PC-3 (cell line): ENCODE data around the gene LPXN. TPM values are rescaled to one million over a fixed set of nuclear protein-coding genes. Genes with fewer than 3 reads are reported as not detected.

Source experiments
- ATAC-seq: fragments of 200-7000 bp; cut with Tn5 transposase; 2 replicates; pipeline ENCODE4 v1.9.1; 2020; ENCODE audit warnings: mild to moderate bottlenecking, moderate library complexity
- BruUV-seq: library from RNA; stranded (reverse); fragments of 400-500 nt; replicated peaks from 2 replicates; lab custom pipeline; 2021; lab: Mats Ljungman, UMichigan
- CTCF ChIA-PET: fragments of 300-600 bp; sonication (Branson Sonifier 250); formaldehyde crosslinking; loops from one replicate; lab custom pipeline; 2022; ENCODE audit warnings: antibody characterized with exemption; lab: Charles Lee
- POLR2A ChIA-PET: fragments of 300-600 bp; sonication (Branson Sonifier 250); formaldehyde crosslinking; loops from one replicate; lab custom pipeline; 2022; ENCODE audit warnings: antibody characterized with exemption; ENCODE audit not compliant: unreplicated experiment; lab: Charles Lee
- DNase-seq: peaks from one replicate; pipeline ENCODE4 v3.0.0-alpha.2; 2015
- H2AFZ ChIP-seq: fragments of 300-600 bp; sonication (generic); 2 replicates; pipeline ENCODE4 v1.6.0; 2016; ENCODE audit warnings: antibody characterized with exemption, low read length
- H3F3A ChIP-seq: fragments of 300-600 bp; sonication (generic); one replicate; pipeline ENCODE4 v1.6.0; 2017; ENCODE audit warnings: antibody characterized with exemption, low read length, control low read depth, mild to moderate bottlenecking; ENCODE audit not compliant: unreplicated experiment
- H3K27ac ChIP-seq: fragments of 300-600 bp; sonication (generic); 2 replicates; pipeline ENCODE4 v1.5.1; 2016; ENCODE audit warnings: mild to moderate bottlenecking, low read length
- H3K27me3 ChIP-seq: fragments of 300-600 bp; sonication (generic); 2 replicates; pipeline ENCODE4 v1.6.1; 2016; ENCODE audit warnings: low read length, mixed read lengths
- H3K36me3 ChIP-seq: fragments of 300-600 bp; sonication (generic); 2 replicates; pipeline ENCODE4 v1.6.1; 2016; ENCODE audit warnings: low read depth, mixed run types, low read length, mixed read lengths
- H3K4me1 ChIP-seq: fragments of 300-600 bp; sonication (generic); 2 replicates; pipeline ENCODE4 v1.5.1; 2016; ENCODE audit warnings: low read length; ENCODE audit not compliant: insufficient read depth
- H3K4me2 ChIP-seq: fragments of 300-600 bp; sonication (generic); 2 replicates; pipeline ENCODE4 v1.6.0; 2016; ENCODE audit warnings: low read length
- H3K4me3 ChIP-seq: fragments of 300-600 bp; sonication (generic); 2 replicates; pipeline ENCODE4 v1.5.1; 2016; ENCODE audit warnings: mild to moderate bottlenecking, low read length, mixed read lengths
- H3K79me2 ChIP-seq: fragments of 300-600 bp; sonication (generic); 2 replicates; pipeline ENCODE4 v1.6.1; 2017; ENCODE audit warnings: low read length, mixed read lengths
- H3K9ac ChIP-seq: fragments of 300-600 bp; sonication (generic); 2 replicates; pipeline ENCODE4 v1.6.0; 2016; ENCODE audit warnings: mild to moderate bottlenecking, low read length
- H3K9me2 ChIP-seq: fragments of 300-600 bp; sonication (generic); replicated peaks from 2 replicates; pipeline ENCODE4 v1.6.1; 2016; ENCODE audit warnings: mixed run types, low read length, mixed read lengths
- H3K9me3 ChIP-seq: fragments of 300-600 bp; sonication (generic); 2 replicates; pipeline ENCODE4 v1.6.1; 2016; ENCODE audit warnings: low read length, mixed read lengths
- H4K20me1 ChIP-seq: fragments of 300-600 bp; sonication (generic); 2 replicates; pipeline ENCODE4 v1.6.1; 2016; ENCODE audit warnings: low read length, mixed read lengths
- CTCF ChIP-seq: fragments of 300-600 bp; sonication (generic); conservative IDR thresholded peaks from 2 replicates; pipeline ENCODE4 v1.5.1; 2017; ENCODE audit warnings: antibody characterized with exemption, low read depth, mild to moderate bottlenecking, low read length
- EZH2 ChIP-seq: fragments of 300-600 bp; sonication (generic); IDR thresholded peaks from one replicate; pipeline ENCODE4 v1.6.1; 2017; ENCODE audit warnings: antibody characterized with exemption, mild to moderate bottlenecking, low read length; ENCODE audit not compliant: unreplicated experiment
- EZH2phosphoT487 ChIP-seq: fragments of 300-600 bp; sonication (generic); IDR thresholded peaks from 2 replicates; pipeline ENCODE4 v1.6.1; 2018; ENCODE audit warnings: mild to moderate bottlenecking, antibody characterized with exemption, low read length, borderline replicate concordance
- intact Hi-C: fragments of 100-400 bp; cut with micrococcal nuclease; formaldehyde crosslinking; loops from 2 replicates; pipeline ENCODE4 v1.9.0; 2023
- total RNA-seq: library from RNA; depleted of rRNA; stranded (reverse); fragments of >200 nt; gene quantifications from 2 replicates; pipeline ENCODE4 v1.2.3, GENCODE V29; 2014; rRNA removed

Gene LPXN
- total RNA-seq, 1 experiment from 2014 or later = 12.1 TPM

GRCh38 chr11:58490827-58491226 lies 84.8 kb downstream of the LPXN start:
- DNase-seq (no peak), ATAC-seq (no peak)
- Histone ChIP-seq H3K9me2 (no peaks in the 10 kb centered on the region), H3K4me3 (no peak overlapping the region), H3F3A (no peaks in the 10 kb centered on the region), H3K9me3 (no peaks in the 10 kb centered on the region), H3K79me2 (no peaks in the 10 kb centered on the region), H2AFZ (no peak overlapping the region), H3K4me2 (no peak overlapping the region), H3K27me3 (no peaks in the 10 kb centered on the region), H3K27ac (no peak overlapping the region), H3K9ac (no peak overlapping the region), H3K36me3 (no peaks in the 10 kb centered on the region), H3K4me1 (peaks cover 19% of the 10 kb centered on the region), H4K20me1 (no peaks in the 10 kb centered on the region)
- TF ChIP-seq CTCF (no peak), EZH2phosphoT487 (no peak), EZH2 (no peak)
- intact Hi-C loops = no loop called here
- CTCF ChIA-PET = no interaction called here
- BruUV-seq = no TSS peak
- POLR2A ChIA-PET = no interaction called here

GRCh38 chr11:58487170-58487569 lies 88.5 kb downstream of the LPXN start:
- Histone ChIP-seq H3F3A (no peaks in the 10 kb centered on the region), H3K4me3 (no peak overlapping the region), H3K27ac (no peak overlapping the region), H3K36me3 (no peaks in the 10 kb centered on the region), H3K4me1 (no peaks in the 10 kb centered on the region), H3K79me2 (no peaks in the 10 kb centered on the region), H2AFZ (no peak overlapping the region), H3K27me3 (no peaks in the 10 kb centered on the region), H4K20me1 (no peaks in the 10 kb centered on the region), H3K9ac (no peak overlapping the region), H3K4me2 (no peak overlapping the region), H3K9me2 (no peaks in the 10 kb centered on the region), H3K9me3 (no peaks in the 10 kb centered on the region)
- intact Hi-C loops = no loop called here
- DNase-seq (no peak), ATAC-seq (no peak)
- BruUV-seq = no TSS peak
- TF ChIP-seq CTCF (no peak), EZH2 (no peak), EZH2phosphoT487 (no peak)
- CTCF ChIA-PET = no interaction called here
- POLR2A ChIA-PET = no interaction called here

GRCh38 chr11:58485961-58486360 lies 89.7 kb downstream of the LPXN start:
- TF ChIP-seq CTCF (no peak), EZH2 (no peak), EZH2phosphoT487 (no peak)
- Histone ChIP-seq H3K27ac (no peak overlapping the region), H3K27me3 (no peaks in the 10 kb centered on the region), H3K9me2 (no peaks in the 10 kb centered on the region), H3K79me2 (no peaks in the 10 kb centered on the region), H3K4me1 (no peaks in the 10 kb centered on the region), H3K4me3 (no peak overlapping the region), H3K9me3 (no peaks in the 10 kb centered on the region), H3F3A (no peaks in the 10 kb centered on the region), H2AFZ (no peak overlapping the region), H4K20me1 (no peaks in the 10 kb centered on the region), H3K4me2 (no peak overlapping the region), H3K36me3 (no peaks in the 10 kb centered on the region), H3K9ac (no peak overlapping the region)
- ATAC-seq (no peak), DNase-seq (no peak)
- POLR2A ChIA-PET = no interaction called here
- intact Hi-C loops = no loop called here
- no TSS peak for BruUV-seq
- CTCF ChIA-PET = no interaction called here

Other genes with a start within 250 kb of the LPXN start
- gene OR5B17, start 216.8 kb downstream of the LPXN start, total RNA-seq = not detected in 2 replicates
- not detected in 2 replicates for gene OR5B3, start 169.0 kb downstream of the LPXN start, total RNA-seq
- not detected in 2 replicates for gene OR5B2, start 147.7 kb downstream of the LPXN start, total RNA-seq
- not detected in 2 replicates for gene OR5B12, start 133.6 kb downstream of the LPXN start, total RNA-seq
- not detected in 2 replicates for gene OR5B21, start 67.8 kb downstream of the LPXN start, total RNA-seq
- gene ZFP91, start 3.2 kb upstream of the LPXN start, total RNA-seq = 56.2 and 71.9 TPM in 2 replicates
- gene CNTF, start 46.8 kb upstream of the LPXN start, total RNA-seq = 1.6 and 2.8 TPM in 2 replicates
- not detected in 2 replicates for gene GLYAT, start 156.1 kb upstream of the LPXN start, total RNA-seq